ENCODE results near the gene CACNA1G. TPM values are rescaled to one million over a fixed set of nuclear protein-coding genes. Genes with fewer than 3 reads are reported as not detected.

Gene CACNA1G
- total RNA-seq, 1 donor: under 0.01 TPM

- no peak overlapping the region for H3K27ac ChIP-seq (ENCODE audit: low read depth, low read length)
- H3K27me3 ChIP-seq (ENCODE audit: insufficient read depth, low read length): no peaks in the 10 kb centered on the region
- H3K9me3 ChIP-seq (ENCODE audit: low read depth, low read length): no peaks in the 10 kb centered on the region
- no peaks in the 10 kb centered on the region for H3K79me2 ChIP-seq (ENCODE audit: insufficient read depth, low read length)
- no peak overlapping the region for H3K4me3 ChIP-seq (ENCODE audit: insufficient read depth, low read length)
- H2AFZ ChIP-seq (ENCODE audit: low read length): no peak overlapping the region
- H3K4me2 ChIP-seq (ENCODE audit: insufficient read depth, low read length): no peak overlapping the region
- no peaks in the 10 kb centered on the region for H4K20me1 ChIP-seq (ENCODE audit: insufficient read depth, low read length)
- no peak for TF ChIP-seq CTCF (IDR thresholded peaks at IDR 0.05; ENCODE audit: extremely low read depth, low read depth, low read length)
- no peaks in the 10 kb centered on the region for H3K36me3 ChIP-seq (ENCODE audit: insufficient read depth, low read length)
- DNase-seq (ENCODE audit: insufficient read length, low spot score, missing footprints): peak; percentile 63
- H3K4me1 ChIP-seq (ENCODE audit: insufficient read depth, low read length): no peaks in the 10 kb centered on the region
These were observed 63.9 kb downstream of the CACNA1G start for GRCh38 chr17:50624321-50624934.

- H3K9me3 ChIP-seq (ENCODE audit: low read depth, low read length): no peaks in the 10 kb centered on the region
- no peak overlapping the region for H3K27ac ChIP-seq (ENCODE audit: low read depth, low read length)
- no peaks in the 10 kb centered on the region for H3K4me1 ChIP-seq (ENCODE audit: insufficient read depth, low read length)
- no peaks in the 10 kb centered on the region for H3K79me2 ChIP-seq (ENCODE audit: insufficient read depth, low read length)
- H2AFZ ChIP-seq (ENCODE audit: low read length): no peak overlapping the region
- no peak overlapping the region for H3K4me2 ChIP-seq (ENCODE audit: insufficient read depth, low read length)
- TF ChIP-seq CTCF (IDR thresholded peaks at IDR 0.05; ENCODE audit: extremely low read depth, low read depth, low read length): no peak
- DNase-seq (ENCODE audit: insufficient read length, low spot score, missing footprints): peak; percentile 53
- no peak overlapping the region for H3K4me3 ChIP-seq (ENCODE audit: insufficient read depth, low read length)
- H3K27me3 ChIP-seq (ENCODE audit: insufficient read depth, low read length): no peaks in the 10 kb centered on the region
- no peaks in the 10 kb centered on the region for H3K36me3 ChIP-seq (ENCODE audit: insufficient read depth, low read length)
- no peaks in the 10 kb centered on the region for H4K20me1 ChIP-seq (ENCODE audit: insufficient read depth, low read length)
These were observed 64.7 kb downstream of the CACNA1G start for GRCh38 chr17:50625032-50625871.

GRCh38 chr17:50626037-50626574 is 65.6 kb downstream of the CACNA1G start:
- Histone ChIP-seq H4K20me1 (ENCODE audit: insufficient read depth, low read length) (no peaks in the 10 kb centered on the region), H3K4me1 (ENCODE audit: insufficient read depth, low read length) (peaks cover 3% of the 10 kb centered on the region), H3K27me3 (ENCODE audit: insufficient read depth, low read length) (no peaks in the 10 kb centered on the region), H3K36me3 (ENCODE audit: insufficient read depth, low read length) (no peaks in the 10 kb centered on the region), H3K4me3 (ENCODE audit: insufficient read depth, low read length) (no peak overlapping the region), H3K9me3 (ENCODE audit: low read depth, low read length) (no peaks in the 10 kb centered on the region), H3K79me2 (ENCODE audit: insufficient read depth, low read length) (no peaks in the 10 kb centered on the region), H3K27ac (ENCODE audit: low read depth, low read length) (no peak overlapping the region), H2AFZ (ENCODE audit: low read length) (no peak overlapping the region), H3K4me2 (ENCODE audit: insufficient read depth, low read length) (no peak overlapping the region)
- TF ChIP-seq CTCF (IDR thresholded peaks at IDR 0.05; ENCODE audit: extremely low read depth, low read depth, low read length): peak; percentile 71
- DNase-seq (ENCODE audit: insufficient read length, low spot score, missing footprints): peak; percentile 97
